GM12875 (cell line): ENCODE data around the gene DSCAML1.

Experiments used
- H3K4me3 ChIP-seq: one replicate; pipeline ENCODE4 v1.5.1; 2011; ENCODE audit warnings: low read depth, low read length, control low read depth
- CTCF ChIP-seq: IDR thresholded peaks from 2 replicates; pipeline ENCODE4 v1.5.1; 2011; ENCODE audit warnings: low read depth, mild to moderate bottlenecking, control low read depth, inconsistent platforms, low read length, moderate library complexity, borderline replicate concordance; ENCODE audit not compliant: insufficient read depth

Gene DSCAML1

DNA sequence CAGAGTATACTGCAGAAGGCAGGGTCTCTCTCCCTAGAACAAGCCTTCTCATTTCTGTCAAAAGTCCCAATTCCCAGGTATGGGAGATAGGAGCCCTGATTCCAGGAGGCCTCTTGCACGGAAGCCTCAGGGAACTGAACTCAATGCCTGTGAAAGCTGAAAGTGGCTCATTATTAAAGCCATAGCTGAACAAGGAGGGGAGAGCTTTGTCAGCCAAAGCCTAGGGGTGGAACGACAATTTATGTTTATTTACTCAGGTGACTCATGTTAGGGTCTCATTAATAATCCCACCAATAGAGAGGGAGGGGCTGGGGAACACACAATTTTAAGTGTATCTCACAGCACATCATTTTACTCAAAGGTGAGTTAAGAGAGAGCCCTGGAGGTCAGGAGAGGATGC is 44.9 kb downstream of the DSCAML1 start:
- H3K4me3 ChIP-seq: no peak overlapping the region
- no peak for TF ChIP-seq CTCF

- TF ChIP-seq CTCF: no peak
- H3K4me3 ChIP-seq: no peak overlapping the region
Measured at GRCh38 chr11:117750916-117751662, 45.9 kb downstream of the DSCAML1 start.

DNA sequence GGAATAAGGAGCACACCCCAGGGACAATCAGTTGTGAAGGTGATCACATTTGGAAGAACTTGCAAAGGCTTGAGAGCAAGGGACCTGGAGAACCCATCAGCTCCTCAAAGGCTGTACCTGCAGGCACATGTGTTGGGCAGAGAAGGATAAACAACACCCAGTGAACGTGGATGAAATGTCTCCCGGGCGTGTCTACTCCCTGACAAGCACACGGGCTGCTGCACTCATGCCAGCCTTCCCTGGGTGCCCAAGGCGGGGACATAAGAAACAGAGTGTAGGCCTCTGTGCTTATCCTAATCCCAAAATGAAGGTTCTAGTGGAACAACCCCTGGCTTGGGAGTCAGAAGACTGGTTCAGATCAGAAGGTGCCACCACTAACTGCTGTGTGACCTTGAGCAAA is 46.7 kb downstream of the DSCAML1 start:
- no peak for TF ChIP-seq CTCF
- H3K4me3 ChIP-seq: no peak overlapping the region

DNA sequence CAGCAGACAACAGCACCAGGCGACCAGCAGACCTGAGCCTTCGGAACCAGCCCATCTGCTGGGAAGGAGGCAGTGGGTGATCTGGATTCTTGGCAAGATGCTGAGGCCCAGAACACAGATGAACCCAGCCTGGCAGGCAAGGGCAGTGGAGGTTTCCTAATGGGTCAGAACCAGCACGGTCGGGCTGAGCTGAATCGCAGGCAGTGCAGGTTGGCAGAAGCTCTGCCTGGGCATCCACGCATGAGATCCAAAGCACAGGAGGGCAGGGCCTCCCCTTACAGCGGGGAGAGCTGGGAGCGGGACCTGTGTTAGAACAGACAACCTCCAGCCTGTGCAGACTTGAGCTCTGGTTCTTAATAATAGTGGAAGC is 47.5 kb downstream of the DSCAML1 start:
- TF ChIP-seq CTCF: no peak

DNA sequence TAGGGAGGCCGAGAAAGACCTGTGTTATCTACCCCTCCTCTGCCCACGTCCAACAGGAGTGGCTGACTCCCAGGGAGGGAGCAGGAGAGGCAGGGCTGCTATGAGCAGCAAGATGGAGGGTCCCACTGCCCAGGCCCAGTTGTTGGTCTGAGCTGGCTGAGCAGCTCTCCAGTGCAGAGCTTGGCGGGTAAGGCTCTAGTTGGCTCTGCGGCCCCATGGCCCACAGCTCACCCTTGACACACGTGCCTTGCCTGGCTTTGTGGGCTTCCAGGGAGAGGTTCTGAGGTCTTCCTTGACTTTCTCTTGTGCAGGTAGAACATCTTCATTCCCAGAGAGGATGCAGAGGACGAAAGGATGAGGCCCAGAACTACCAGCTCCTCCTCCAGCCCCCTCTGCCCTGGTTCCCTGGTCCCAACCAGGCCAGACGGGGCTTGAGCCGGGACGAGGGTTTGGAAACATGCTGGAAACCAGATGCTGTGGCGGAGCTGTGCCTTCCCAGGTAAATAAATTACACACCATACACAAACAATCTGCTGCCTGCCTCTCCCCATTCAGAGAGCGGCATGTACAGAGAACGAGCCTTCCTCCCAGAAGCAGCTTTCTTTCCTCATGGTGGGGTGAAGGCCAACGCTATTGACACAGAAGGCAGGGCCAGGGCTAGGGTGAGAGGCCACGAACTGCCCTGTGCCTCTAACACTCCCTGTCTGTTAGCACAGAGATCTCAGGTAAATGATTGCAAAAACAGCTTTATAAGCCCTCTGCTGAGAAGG is 48.1 kb downstream of the DSCAML1 start:
- H3K4me3 ChIP-seq: no peak overlapping the region
- no peak for TF ChIP-seq CTCF

More for the DNA sequence above, 47.5 kb downstream of the DSCAML1 start:
- no peak overlapping the region for H3K4me3 ChIP-seq

GRCh38 chr11:117747892-117748291 is 49.1 kb downstream of the DSCAML1 start:
- H3K4me3 ChIP-seq: no peak overlapping the region
- no peak for TF ChIP-seq CTCF

GRCh38 chr11:117745346-117745745 is 51.7 kb downstream of the DSCAML1 start:
- no peak for TF ChIP-seq CTCF
- no peak overlapping the region for H3K4me3 ChIP-seq
